Stimulated activated CD4-positive, alpha-beta T cell treated with anti-CD3 and anti-CD28 coated beads, Interleukin-1b, Interleukin-23, amount 100 ng/mL, for 4 hours (primary cell): ENCODE results near the gene GAS2L3.
A peak's percentile ranks its signal among the peaks of the same experiment; 100 is the strongest.

Experiments
- DNase-seq, 2 donors: peaks; one replicate each; pipeline ENCODE4 v3.0.0-alpha.2; 2020; ENCODE audit warnings: low read depth in 2 of 2

Gene GAS2L3

DNA sequence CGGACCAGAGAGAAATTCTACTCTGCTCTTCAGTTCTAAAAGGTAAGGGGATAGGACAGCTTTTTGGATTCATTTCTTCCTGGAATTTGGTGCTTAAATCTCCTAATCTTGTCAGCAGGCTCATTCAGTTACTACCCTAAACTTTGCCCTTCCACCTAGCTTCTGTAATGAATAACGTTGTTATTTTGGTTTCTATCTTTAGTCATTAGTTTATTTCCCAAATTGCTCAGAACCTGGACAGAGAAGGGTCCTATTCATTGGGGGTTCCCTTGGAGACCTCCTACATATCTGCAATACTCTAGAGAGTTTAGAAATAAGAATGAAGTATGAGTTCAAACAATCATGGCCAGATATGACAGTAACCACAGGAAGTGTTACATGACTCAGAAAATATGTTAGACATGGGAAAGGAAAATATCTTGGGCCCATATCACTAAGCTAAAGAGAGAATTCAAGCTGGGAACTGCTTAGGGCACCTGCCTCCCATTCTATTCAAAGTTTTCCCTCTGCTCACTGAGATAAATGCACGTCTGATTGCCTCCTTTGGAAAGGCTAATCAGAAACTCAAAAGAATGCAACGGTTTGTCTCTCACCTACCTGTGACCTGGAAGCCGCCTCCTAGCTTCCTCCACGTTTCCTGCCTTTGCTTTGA is 87.9 kb downstream of the GAS2L3 start:
- DNase-seq, result no peak

- no peak for DNase-seq
Observed at GRCh38 chr12:100666588-100666987, 93.1 kb downstream of the GAS2L3 start.

GRCh38 chr12:100668945-100669536 is 95.6 kb downstream of the GAS2L3 start:
- DNase-seq, result peak; percentile 10 to 36

DNA sequence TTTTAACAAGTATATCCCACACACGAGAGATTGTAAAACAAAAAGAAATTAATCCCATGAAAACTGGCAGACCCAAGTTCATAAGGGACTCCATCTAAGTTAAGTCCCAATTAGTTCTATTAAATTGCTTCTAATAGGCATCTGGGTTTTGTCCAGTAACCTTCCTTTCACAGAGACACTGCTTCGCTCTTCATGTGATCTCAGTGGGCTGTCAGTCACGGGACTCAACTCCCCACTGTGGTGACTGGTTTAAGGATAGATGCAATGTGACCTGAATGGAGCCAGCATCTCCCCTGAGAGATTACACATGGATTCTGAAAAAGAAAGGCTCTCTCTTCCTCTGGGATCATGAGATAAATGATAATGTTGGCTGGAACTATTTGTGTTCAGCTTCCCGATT is 96.4 kb downstream of the GAS2L3 start:
- DNase-seq, result no peak

GRCh38 chr12:100671396-100672074 is 98.1 kb downstream of the GAS2L3 start:
- DNase-seq, result no peak

DNA sequence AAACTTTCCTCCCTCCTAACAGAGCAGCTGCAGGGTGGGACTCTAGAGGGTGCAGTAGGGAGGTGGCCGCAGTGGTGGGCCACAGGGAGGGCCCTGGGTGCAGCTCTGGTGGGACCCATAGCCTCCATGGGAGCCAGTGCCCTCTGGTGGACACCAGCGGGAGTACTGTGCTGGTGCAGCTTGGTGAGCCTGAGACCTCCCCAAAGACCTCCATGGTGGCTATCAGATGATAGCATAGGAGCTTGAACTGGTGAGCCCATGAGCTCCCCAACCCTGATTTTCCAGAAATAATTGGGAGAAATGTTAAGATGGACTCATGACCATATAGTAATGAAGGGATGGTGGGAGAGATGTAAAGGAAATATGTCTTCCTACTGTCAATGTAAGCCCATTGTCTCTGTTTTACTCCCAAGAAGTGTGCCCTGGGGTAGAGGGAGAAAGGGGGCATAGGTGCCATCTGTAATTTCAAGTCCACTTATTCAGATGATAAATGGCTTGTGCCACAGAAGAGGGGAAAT is 98.7 kb downstream of the GAS2L3 start:
- peak in 1 of 2 donors; percentile 16 for DNase-seq

DNA sequence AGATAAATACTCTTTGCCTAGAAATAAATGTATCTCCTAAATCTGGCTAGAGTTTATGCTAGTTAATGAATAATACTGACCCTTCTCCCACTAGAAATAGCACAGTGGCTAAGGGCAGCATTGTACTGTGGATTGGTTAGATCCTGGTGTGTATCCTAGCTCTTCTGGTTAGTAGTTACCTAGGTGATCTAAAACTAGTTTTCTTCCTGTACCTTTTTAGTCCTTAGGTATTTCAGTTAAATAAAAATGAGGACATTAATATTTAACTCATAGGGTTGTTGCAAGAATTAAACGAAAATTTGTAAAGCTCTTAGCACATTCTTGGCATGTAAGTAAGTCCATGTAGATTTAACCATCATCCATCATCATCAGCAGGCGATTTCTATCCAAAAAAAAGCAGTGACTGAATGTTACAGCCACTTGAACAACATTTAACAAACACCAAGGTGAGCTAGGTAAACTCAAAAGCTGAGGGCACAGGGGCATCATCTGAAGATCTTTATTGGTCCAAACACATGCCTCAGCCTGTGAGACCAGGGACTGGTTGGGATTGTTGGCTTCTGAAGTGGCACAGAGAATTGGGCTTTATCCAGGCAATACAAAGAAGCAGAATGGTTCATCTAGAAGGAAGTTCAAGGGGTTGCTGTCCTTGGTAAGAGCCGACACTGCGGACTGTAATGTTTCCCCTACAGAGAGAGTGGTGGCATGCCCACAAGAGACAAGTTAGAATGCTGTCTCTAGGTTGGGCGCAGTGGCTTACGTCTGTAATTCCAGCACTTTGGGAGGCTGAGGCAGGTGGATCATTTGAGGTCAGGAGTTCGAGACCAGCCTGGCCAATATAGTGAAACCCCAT is 100.8 kb downstream of the GAS2L3 start:
- no peak for DNase-seq
